Ovary (tissue), 9 donors: ENCODE measurements around the gene IL17B. TPM values are rescaled to one million over a fixed set of nuclear protein-coding genes. Genes with fewer than 3 reads are reported as not detected.

Experiments used
- DNase-seq, 5 donors: peaks; one replicate each; pipeline ENCODE4 v3.0.0-alpha.2; 2019 to 2020
- H3K27ac ChIP-seq, 2 donors: fragments of 200-600 bp; one replicate each; pipeline versions ENCODE4 v1.5.1 to v1.8.0; 2019 to 2022
- H3K27me3 ChIP-seq: fragments of 200-600 bp; one replicate; pipeline ENCODE4 v1.8.0; 2022
- H3K36me3 ChIP-seq: fragments of 200-600 bp; sonication (generic); one replicate; pipeline ENCODE4 v1.5.1; 2019
- H3K4me1 ChIP-seq: one replicate; pipeline ENCODE4 v1.8.1; 2013; ENCODE audit warnings: mild to moderate bottlenecking, moderate library complexity; ENCODE audit not compliant: insufficient read depth
- H3K4me3 ChIP-seq: fragments of 200-600 bp; sonication (generic); one replicate; pipeline ENCODE4 v1.5.1; 2017
- H3K9me3 ChIP-seq, 2 donors: fragments of 200-600 bp in 1 of 2; sonication (generic) in 1 of 2; one replicate each; pipeline versions ENCODE4 v1.5.1 to v1.8.1; 2013 to 2019; ENCODE audit warnings: mild to moderate bottlenecking in 1 of 2, moderate library complexity in 1 of 2
- CTCF ChIP-seq, 3 donors: fragments of 450-650 bp in 2 of 3; fragments of 200-600 bp in 1 of 3; IDR thresholded peaks; one replicate each; pipeline versions ENCODE4 v1.5.1 to v1.8.0; 2016 to 2022; ENCODE audit warnings: antibody characterized with exemption in 3 of 3, mild to moderate bottlenecking in 1 of 3
- EP300 ChIP-seq: sonication (generic); formaldehyde crosslinking; IDR thresholded peaks from one replicate; pipeline ENCODE4 v1.6.1; 2017; ENCODE audit warnings: antibody characterized with exemption
- POLR2A ChIP-seq: fragments of 450-650 bp; IDR thresholded peaks from one replicate; pipeline ENCODE4 v1.6.1; 2017; ENCODE audit warnings: antibody characterized with exemption, mild to moderate bottlenecking, moderate library complexity
- WGBS, 3 donors: extraction: QIAGEN DNeasy Blood & Tissue Kit in 1 of 3; methylation state at CpG; one replicate each; pipeline versions ENCODE4 v1.1.5 to v1.1.7; 2013 to 2017; 5-methylcytosine and 5-hydroxymethylcytosine counted together
- intact Hi-C, 4 donors: fragments of 100-400 bp; cut with DNase I; formaldehyde crosslinking; loops; one replicate each; pipeline versions ENCODE4 v1.11.0 to v1.15.1; 2022 to 2023
- polyA plus RNA-seq, 2 donors: library from polyadenylated mRNA; stranded (reverse); fragments of 200-250 nt in 1 of 2; fragments of 350-450 nt in 1 of 2; fragmentation: Illumina TruSeq in 1 of 2; extraction: RNeasy Lipid Tissue Mini Kit (QIAGEN cat#74804) in 1 of 2; gene quantifications; one replicate each; pipeline ENCODE4 v1.2.3, GENCODE V29; 2013 to 2014
- total RNA-seq, 7 donors: library from RNA; depleted of rRNA in 2 of 7; stranded (reverse); fragments of >200 nt in 2 of 7; fragmentation: NEBNext Ultra II Directional in 3 of 7; extraction: Animal tissue kit (Norgen Biotek cat#: 25700) in 3 of 7; gene quantifications; one replicate each; pipeline versions ENCODE4 v1.1.0 to v1.2.4, GENCODE V29; 2016 to 2023
- donor health status: DM: no; HTN: no; CAD: no; lungs with moderate emphysema.
- donor health status: DM: no; HTN: no; CAD: no.
- donor health status: Bipolar disorder and iron deficiency.
- donor health status: DM: yes; HTN: yes; CAD: no.
- donor health status: DM: no; HTN: no; CAD: no.
- donor health status: DM: yes; HTN: yes; CAD: no.

IL17B gene
- total and polyA plus RNA-seq, 9 donors, result 0.47 to 1.7 (median 0.54) TPM; not detected in 6

- no peak for TF ChIP-seq CTCF (IDR thresholded peaks at IDR 0.05)
- no peak for TF ChIP-seq EP300
- no peak for TF ChIP-seq POLR2A
- no peak for DNase-seq
- no peaks in the 10 kb centered on the region for H3K9me3 ChIP-seq
- no peak overlapping the region for H3K4me3 ChIP-seq
- intact Hi-C loops, result no loop called here
- H3K4me1 ChIP-seq, result no peaks in the 10 kb centered on the region
- H3K27ac ChIP-seq, result no peak overlapping the region
- H3K27me3 ChIP-seq, result no peaks in the 10 kb centered on the region
- WGBS, 3 donors, result 32 to 45% (median 41%) methylated on average over 2 of the region's 2 CpGs
- no peaks in the 10 kb centered on the region for H3K36me3 ChIP-seq
Measured at GRCh38 chr5:149333711-149334443, 45.2 kb downstream of the IL17B start.

- intact Hi-C loops, result no loop called here
- Histone ChIP-seq H3K4me1 (no peaks in the 10 kb centered on the region), H3K27me3 (no peaks in the 10 kb centered on the region), H3K36me3 (no peaks in the 10 kb centered on the region), H3K9me3 (no peaks in the 10 kb centered on the region), H3K27ac (no peak overlapping the region), H3K4me3 (no peak overlapping the region)
- 93 to 94% (median 93%) methylated on average over 5 of the region's 5 CpGs for WGBS, 3 donors
- no peak for TF ChIP-seq POLR2A
- TF ChIP-seq CTCF (IDR thresholded peaks at IDR 0.05), result no peak
- no peak for TF ChIP-seq EP300
- DNase-seq, result no peak
Measured at GRCh38 chr5:149328177-149328576, 50.9 kb downstream of the IL17B start.

- no peaks in the 10 kb centered on the region for H3K36me3 ChIP-seq
- WGBS, 3 donors, result 82 to 89% (median 87%) methylated on average over 3 of the region's 3 CpGs
- H3K4me3 ChIP-seq, result no peak overlapping the region
- no peaks in the 10 kb centered on the region for H3K4me1 ChIP-seq
- no peak for DNase-seq
- H3K27ac ChIP-seq, result no peak overlapping the region
- intact Hi-C loops, result no loop called here
- TF ChIP-seq EP300, result no peak
- no peak for TF ChIP-seq POLR2A
- TF ChIP-seq CTCF (IDR thresholded peaks at IDR 0.05), result no peak
- H3K27me3 ChIP-seq, result no peaks in the 10 kb centered on the region
- no peaks in the 10 kb centered on the region for H3K9me3 ChIP-seq
Measured at GRCh38 chr5:149326611-149327010, 52.5 kb downstream of the IL17B start.

- Histone ChIP-seq H3K27me3 (no peaks in the 10 kb centered on the region), H3K4me1 (peaks cover under 1% of the 10 kb centered on the region), H3K4me3 (no peak overlapping the region), H3K27ac (no peak overlapping the region), H3K9me3 (no peaks in the 10 kb centered on the region), H3K36me3 (no peaks in the 10 kb centered on the region)
- 92 to 94% (median 94%) methylated on average over 5 of the region's 5 CpGs for WGBS, 3 donors
- DNase-seq, result no peak
- intact Hi-C loops, result no loop called here
- TF ChIP-seq EP300 (no peak), POLR2A (no peak), CTCF (IDR thresholded peaks at IDR 0.05) (no peak)
Measured at GRCh38 chr5:149325894-149326293, 53.2 kb downstream of the IL17B start.
